Tibial nerve (tissue), 4 donors: ENCODE data around the gene FAM124A. TPM values are rescaled to one million over a fixed set of nuclear protein-coding genes. Genes with fewer than 3 reads are reported as not detected.

Experiments
- DNase-seq, 2 donors: peaks; one replicate each; pipeline ENCODE4 v3.0.0-alpha.2; 2019; ENCODE audit warnings: low spot score in 2 of 2
- H3K27ac ChIP-seq, 4 donors: fragments of 200-600 bp; sonication (generic) in 3 of 4; one replicate each; pipeline ENCODE4 v1.5.1; 2017 to 2019; ENCODE audit warnings: mild to moderate bottlenecking in 1 of 4
- H3K27me3 ChIP-seq, 2 donors: fragments of 200-600 bp; sonication (generic) in 1 of 2; one replicate each; pipeline versions ENCODE4 v1.5.1 to v1.6.0; 2017 to 2019
- H3K36me3 ChIP-seq, 3 donors: fragments of 200-600 bp; sonication (generic); one replicate each; pipeline ENCODE4 v1.5.1; 2018 to 2019
- H3K4me1 ChIP-seq, 4 donors: fragments of 200-600 bp; sonication (generic) in 3 of 4; one replicate each; pipeline ENCODE4 v1.5.1; 2017 to 2019
- H3K4me3 ChIP-seq, 4 donors: fragments of 200-600 bp; sonication (generic) in 3 of 4; one replicate each; pipeline ENCODE4 v1.5.1; 2017 to 2019; ENCODE audit warnings: mild to moderate bottlenecking in 1 of 4, moderate library complexity in 1 of 4
- H3K9me3 ChIP-seq, 4 donors: fragments of 200-600 bp; sonication (generic) in 3 of 4; one replicate each; pipeline ENCODE4 v1.5.1; 2017 to 2019
- CTCF ChIP-seq, 5 experiments: fragments of 200-600 bp in 3 of 5; fragments of 450-650 bp in 2 of 5; sonication (generic) in 3 of 5; IDR thresholded peaks; one replicate each; pipeline ENCODE4 v1.5.1; 2016 to 2019; ENCODE audit warnings: antibody characterized with exemption in 5 of 5, mild to moderate bottlenecking in 3 of 5, moderate library complexity in 2 of 5
- EP300 ChIP-seq, 2 donors: sonication (generic); formaldehyde crosslinking; IDR thresholded peaks; one replicate each; pipeline ENCODE4 v1.6.1; 2017; ENCODE audit warnings: antibody characterized with exemption in 2 of 2, mild to moderate bottlenecking in 1 of 2
- POLR2A ChIP-seq, 2 donors: fragments of 450-650 bp; IDR thresholded peaks; one replicate each; pipeline ENCODE4 v1.6.1; 2017; ENCODE audit warnings: antibody characterized with exemption in 2 of 2, mild to moderate bottlenecking in 2 of 2, moderate library complexity in 2 of 2
- WGBS, 2 donors: methylation state at CpG; one replicate each; pipeline ENCODE4 v1.1.5; 2018; 5-methylcytosine and 5-hydroxymethylcytosine counted together
- total RNA-seq, 4 donors: library from RNA; depleted of rRNA; stranded (reverse); fragments of >200 nt; gene quantifications; one replicate each; pipeline ENCODE4 v1.1.0, GENCODE V29; 2016

The FAM124A gene
- 10 to 100 TPM; 12.8 to 30.9 (median 21.8) TPM for total RNA-seq

GRCh38 chr13:51222037-51222685, at the start of gene FAM124A:
Gene FAM124A, plus strand, starts transcription at chr13:51222398. Its CDS starts 104 bp downstream, at chr13:51222502.
- no peaks in the 10 kb centered on the region for H3K9me3 ChIP-seq
- WGBS, 2 donors = 1% methylated on average over 31 to 59 of the region's 106 CpGs
- peaks cover 0 to 23% (median 7%) of the 10 kb centered on the region in 4 donors for H3K4me1 ChIP-seq
- H3K27ac ChIP-seq = peak within 1 kb of the TSS; percentile 50 to 87 (median 61)
- H3K4me3 ChIP-seq = peak within 1 kb of the TSS; percentile 66 to 91 (median 72)
- H3K36me3 ChIP-seq = peaks cover 0 to 5% (median 0%) of the 10 kb centered on the region in 3 donors
- peak in 1 of 2 donors; percentile 9 for DNase-seq
- TF ChIP-seq POLR2A (IDR thresholded peaks at IDR 0.05) = peak in 1 of 2 donors; percentile 69
- peak in 4 of 5 experiments; percentile 38 to 82 (median 78) for TF ChIP-seq CTCF (IDR thresholded peaks at IDR 0.05)
- no peak for TF ChIP-seq EP300 (IDR thresholded peaks at IDR 0.05)
- H3K27me3 ChIP-seq = no peaks in the 10 kb centered on the region

DNA sequence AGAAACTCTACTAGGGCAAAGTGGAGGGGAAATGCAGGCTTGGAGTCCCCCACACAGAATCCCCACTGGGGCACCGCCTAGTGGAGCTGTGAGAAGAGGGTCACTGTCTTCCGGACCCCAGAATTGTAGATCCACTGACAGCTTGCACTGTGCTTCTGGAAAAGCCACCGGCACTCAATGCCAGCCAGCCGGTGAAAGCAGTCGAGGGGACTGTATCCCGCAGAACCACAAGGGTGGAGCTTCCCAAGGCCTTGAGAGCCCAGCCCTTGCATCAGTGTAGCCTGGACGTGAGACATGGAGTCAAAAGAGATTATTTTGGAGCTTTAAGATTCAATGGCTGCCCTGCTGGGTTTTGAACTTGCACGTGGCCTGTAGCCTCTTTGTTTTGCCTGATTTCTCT, 47.2 kb upstream of the FAM124A start:
- no peaks in the 10 kb centered on the region for H3K27me3 ChIP-seq
- H3K4me3 ChIP-seq = no peak overlapping the region
- no peak for TF ChIP-seq CTCF (IDR thresholded peaks at IDR 0.05)
- TF ChIP-seq EP300 (IDR thresholded peaks at IDR 0.05) = no peak
- no peak for TF ChIP-seq POLR2A (IDR thresholded peaks at IDR 0.05)
- no peaks in the 10 kb centered on the region for H3K36me3 ChIP-seq
- 86 to 91% methylated on average over 6 to 8 of the region's 8 CpGs for WGBS, 2 donors
- H3K27ac ChIP-seq = no peak overlapping the region
- no peaks in the 10 kb centered on the region for H3K9me3 ChIP-seq
- DNase-seq = no peak
- H3K4me1 ChIP-seq = no peaks in the 10 kb centered on the region

DNA sequence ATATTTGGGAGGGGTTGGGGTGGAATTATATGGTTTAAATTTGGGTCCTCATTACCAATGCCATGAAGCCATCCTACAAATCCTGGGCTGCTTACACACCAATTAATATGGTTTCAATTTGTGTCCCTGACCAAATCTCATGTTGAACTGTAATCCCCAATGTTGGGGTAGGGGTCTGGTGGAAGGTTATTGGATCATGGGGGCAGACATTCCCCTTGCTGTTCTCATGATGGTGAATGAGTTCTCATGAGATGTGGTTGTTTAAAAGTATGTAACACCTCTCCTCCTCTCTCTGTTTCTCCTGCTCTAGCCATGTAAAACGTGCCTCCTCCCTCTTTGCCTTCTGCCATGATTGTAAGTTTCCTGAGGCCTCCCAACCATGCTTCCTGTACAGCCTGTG, 46.6 kb upstream of the FAM124A start:
- 77 to 88% methylated on average over 1 of the region's 1 CpG for WGBS, 2 donors
- Histone ChIP-seq H3K9me3 (no peaks in the 10 kb centered on the region), H3K27ac (no peak overlapping the region), H3K4me1 (no peaks in the 10 kb centered on the region), H3K4me3 (no peak overlapping the region), H3K36me3 (no peaks in the 10 kb centered on the region), H3K27me3 (no peaks in the 10 kb centered on the region)
- DNase-seq = no peak
- no peak for TF ChIP-seq EP300 (IDR thresholded peaks at IDR 0.05)
- no peak for TF ChIP-seq POLR2A (IDR thresholded peaks at IDR 0.05)
- no peak for TF ChIP-seq CTCF (IDR thresholded peaks at IDR 0.05)

- Histone ChIP-seq H3K9me3 (no peaks in the 10 kb centered on the region), H3K36me3 (no peaks in the 10 kb centered on the region), H3K4me3 (no peak overlapping the region), H3K27ac (no peak overlapping the region), H3K4me1 (no peaks in the 10 kb centered on the region), H3K27me3 (no peaks in the 10 kb centered on the region)
- TF ChIP-seq CTCF (IDR thresholded peaks at IDR 0.05) (no peak), EP300 (IDR thresholded peaks at IDR 0.05) (no peak), POLR2A (IDR thresholded peaks at IDR 0.05) (no peak)
- DNase-seq = no peak
- 90 to 96% methylated on average over 1 of the region's 1 CpG for WGBS, 2 donors
These were observed 45.0 kb upstream of the FAM124A start for GRCh38 chr13:51177188-51177587.

DNA sequence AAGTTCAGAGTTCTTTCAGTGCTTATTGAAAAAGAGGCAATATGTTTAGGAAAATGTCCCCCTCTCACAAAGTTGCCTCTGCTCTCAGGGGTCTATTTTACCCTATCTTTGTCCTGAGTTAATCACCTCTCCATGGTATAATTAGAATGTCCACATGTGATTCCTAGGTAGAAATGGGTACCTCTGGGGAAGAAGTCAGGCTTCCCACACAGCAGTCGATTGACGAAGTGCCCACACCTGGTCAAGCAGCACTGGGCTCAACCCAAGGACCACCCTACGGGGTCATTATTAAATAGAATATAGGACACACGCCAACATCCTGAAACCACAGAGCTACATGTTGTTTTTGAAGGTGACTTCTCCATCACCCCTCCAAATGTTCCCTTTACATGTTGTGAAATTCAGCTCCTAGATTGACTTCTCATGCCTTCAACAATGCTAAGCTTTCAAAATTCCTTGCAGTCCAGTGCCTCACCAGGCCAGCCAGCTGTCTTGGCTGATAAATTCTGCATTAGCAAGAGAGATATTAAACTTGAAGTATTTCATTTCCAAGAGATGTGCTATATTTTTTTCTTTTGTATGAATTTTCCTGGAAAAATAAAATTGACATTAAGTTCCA, 43.6 kb upstream of the FAM124A start:
- Histone ChIP-seq H3K27ac (no peak overlapping the region), H3K36me3 (no peaks in the 10 kb centered on the region), H3K4me1 (no peaks in the 10 kb centered on the region), H3K27me3 (no peaks in the 10 kb centered on the region), H3K9me3 (no peaks in the 10 kb centered on the region), H3K4me3 (no peak overlapping the region)
- DNase-seq = no peak
- WGBS, 2 donors = 93 to 95% methylated on average over 4 of the region's 4 CpGs
- no peak for TF ChIP-seq EP300 (IDR thresholded peaks at IDR 0.05)
- no peak for TF ChIP-seq POLR2A (IDR thresholded peaks at IDR 0.05)
- TF ChIP-seq CTCF (IDR thresholded peaks at IDR 0.05) = no peak
